Measurements from ENCODE around the gene FCHSD2.

GRCh38 chr11:73141031-73141308, 1.1 kb downstream of the FCHSD2 start:
- TF ChIP-seq YY1 (IDR thresholded peaks at IDR 0.05; ENCODE audit: insufficient read depth, insufficient read length) (no peak), ZNF274 (IDR thresholded peaks at IDR 0.05; ENCODE audit: low read depth, low read length) (no peak)

Data from NT2/D1 (cell line).